Measurements from ENCODE around the gene FOXE3. TPM values are rescaled to one million over a fixed set of nuclear protein-coding genes. Genes with fewer than 3 reads are reported as not detected.

The FOXE3 gene
- total and polyA plus RNA-seq, 2 of the 4 experiments (the other 2 are of a cell fraction): 0.12 TPM; not detected in 1

DNA sequence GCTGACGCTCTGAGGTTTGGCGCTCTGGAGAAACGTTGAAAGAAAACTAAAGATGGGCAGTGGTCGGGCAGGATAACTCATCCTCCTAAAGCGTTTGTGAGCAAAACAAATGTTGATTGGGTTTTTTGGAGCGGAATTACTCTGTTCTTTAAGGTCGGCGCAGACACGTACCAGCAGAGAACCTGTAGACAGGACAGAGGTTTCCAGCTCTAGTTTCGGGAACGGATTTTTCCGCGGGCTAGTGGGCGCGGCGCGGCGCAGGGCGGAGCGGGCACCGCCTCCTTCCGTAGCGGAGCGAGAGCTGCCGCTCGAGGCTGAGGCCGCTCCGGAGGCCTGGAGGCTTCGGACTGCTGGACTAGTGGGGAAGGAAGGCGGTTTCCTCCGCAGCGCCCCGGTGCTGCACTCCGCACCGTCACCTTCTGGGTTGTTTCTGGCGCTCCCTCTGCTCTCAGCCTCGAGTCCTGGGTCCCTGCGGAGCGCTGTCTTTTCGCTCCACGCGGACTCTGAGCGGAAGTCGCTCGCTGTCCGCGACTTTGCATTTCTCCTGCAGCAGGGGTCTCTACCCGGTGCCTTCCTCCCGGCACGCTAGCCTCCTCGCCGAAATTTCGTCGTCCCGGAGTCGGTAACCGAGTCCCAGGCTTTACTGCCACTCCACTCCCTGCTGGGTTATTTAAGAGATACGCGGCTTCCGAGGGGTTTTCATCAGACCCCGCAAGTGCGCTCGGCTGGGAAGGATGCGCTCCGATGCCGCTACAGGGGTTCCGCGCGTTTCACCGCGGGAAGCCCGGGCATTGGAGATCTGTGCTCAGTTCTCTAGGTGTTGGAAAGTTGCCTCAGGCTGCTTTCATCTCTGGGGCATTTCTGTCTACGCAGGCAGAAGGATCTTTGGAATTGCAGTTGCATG is 28.7 kb downstream of the FOXE3 start:
- no peak overlapping the region for H3K4me3 ChIP-seq (ENCODE audit: insufficient read depth, low read depth, low read length)
- H3K9ac ChIP-seq (ENCODE audit: low read depth, low read length): no peak overlapping the region
- no peak overlapping the region for H2AK9ac ChIP-seq (replicated peaks; ENCODE audit: low read depth, low read length, poor library complexity)
- H4K91ac ChIP-seq (ENCODE audit: insufficient read depth, low read depth, low read length): no peak overlapping the region
- H3K4me2 ChIP-seq (ENCODE audit: low read depth, low read length): peak overlapping the region; percentile 55
- no peaks in the 10 kb centered on the region; the same call in 1 of the 2 replicates for H4K20me1 ChIP-seq (ENCODE audit: insufficient read depth, low read length)
- no peak overlapping the region for H2BK20ac ChIP-seq (ENCODE audit: low read depth, low read length)
- ATAC-seq (ENCODE audit: low read depth) (peak; percentile 50), DNase-seq (peak; percentile 10)
- H3K27me3 ChIP-seq (ENCODE audit: control insufficient read depth, insufficient read depth, low read length): peaks cover 94% of the 10 kb centered on the region
- no peaks in the 10 kb centered on the region for H3K9me1 ChIP-seq (ENCODE audit: insufficient read depth, low read length)
- no peak overlapping the region for H3K27ac ChIP-seq (ENCODE audit: insufficient read depth, low read length)
- H3K4me1 ChIP-seq (ENCODE audit: control insufficient read depth, insufficient read depth, low read length): no peaks in the 10 kb centered on the region
- H2BK5ac ChIP-seq (ENCODE audit: low read depth, low read length, poor library complexity, severe bottlenecking): no peak overlapping the region
- WGBS, 2 experiments (ENCODE audit: extremely low coverage in 2 of 2, insufficient read length in 1 of 2): 1% methylated on average over 51 of the region's 73 CpGs; no CpG with 5 or more reads in 1 of the 2 experiments
- H4K8ac ChIP-seq (ENCODE audit: low read depth in 2 of 2, low read length in 2 of 2): no peak overlapping the region
- no peaks in the 10 kb centered on the region for H3K36me3 ChIP-seq (ENCODE audit: control insufficient read depth, insufficient read depth, low read length)
- no peaks in the 10 kb centered on the region for H3K79me1 ChIP-seq (ENCODE audit: low read depth in 1 of 2, low read length in 2 of 2)
- TF ChIP-seq, protein P1, sequence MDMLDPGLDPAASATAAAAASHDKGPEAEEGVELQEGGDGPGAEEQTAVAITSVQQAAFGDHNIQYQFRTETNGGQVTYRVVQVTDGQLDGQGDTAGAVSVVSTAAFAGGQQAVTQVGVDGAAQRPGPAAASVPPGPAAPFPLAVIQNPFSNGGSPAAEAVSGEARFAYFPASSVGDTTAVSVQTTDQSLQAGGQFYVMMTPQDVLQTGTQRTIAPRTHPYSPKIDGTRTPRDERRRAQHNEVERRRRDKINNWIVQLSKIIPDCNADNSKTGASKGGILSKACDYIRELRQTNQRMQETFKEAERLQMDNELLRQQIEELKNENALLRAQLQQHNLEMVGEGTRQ (IDR thresholded peaks at IDR 0.05; ENCODE audit: low read depth, low read length): no peak
- no peak for TF ChIP-seq SMC3 (IDR thresholded peaks at IDR 0.05; ENCODE audit: low read depth, low read length)
- TF ChIP-seq POLR2A (IDR thresholded peaks at IDR 0.05; ENCODE audit: low read depth, low read length): no peak
- no peak for TF ChIP-seq RCOR1 (IDR thresholded peaks at IDR 0.05; ENCODE audit: insufficient replicate concordance, low read length)
- TF ChIP-seq CEBPB (IDR thresholded peaks at IDR 0.05; ENCODE audit: low read depth, low read length): no peak
- TF ChIP-seq RAD21 (IDR thresholded peaks at IDR 0.05; ENCODE audit: low read length): no peak
- no peak for TF ChIP-seq MXI1 (IDR thresholded peaks at IDR 0.05; ENCODE audit: borderline replicate concordance, low read depth, low read length)
- no peak for TF ChIP-seq MAZ (IDR thresholded peaks at IDR 0.05; ENCODE audit: borderline replicate concordance, low read depth, low read length)
- no peak for TF ChIP-seq NFE2L2 (IDR thresholded peaks at IDR 0.05; ENCODE audit: low read depth, low read length)
- peak overlapping the region; percentile 69 for H2AFZ ChIP-seq (replicated peaks; ENCODE audit: low read length, poor library complexity)
- dilution Hi-C loops (cut with HindIII; ENCODE audit: low sequenced_read_pairs, unreplicated experiment) (no loop called here), in situ Hi-C loops (cut with MboI; ENCODE audit: low sequenced_read_pairs) (loop anchor here (5.0 kb wide), 1 partner anchor 262 kb away; no protein-coding TSS in a partner anchor), intact Hi-C loops (cut with micrococcal nuclease) (no loop called here)
- H3K23ac ChIP-seq (ENCODE audit: low read depth, low read length): no peak overlapping the region
- ChIA-PET POLR2A (ENCODE audit: unreplicated experiment) (no interaction called here), CTCF (no interaction called here)
- BruUV-seq (replicated peaks): no TSS peak
- no peak overlapping the region for H3K56ac ChIP-seq (ENCODE audit: extremely low read depth, insufficient read depth, low read length)
- no peak overlapping the region for H2AK5ac ChIP-seq (ENCODE audit: low read depth, low read length)
- H2BK120ac ChIP-seq (ENCODE audit: low read depth, low read length): no peak overlapping the region
- peaks cover 6% of the 10 kb centered on the region; the same call in 1 of the 2 replicates for H3K9me3 ChIP-seq (ENCODE audit: control insufficient read depth, insufficient read depth, low read length)
- no peak overlapping the region for H4K5ac ChIP-seq (ENCODE audit: low read depth, low read length)
- no peak overlapping the region for H3K18ac ChIP-seq (ENCODE audit: low read depth, low read length)
- no peak overlapping the region for H2BK15ac ChIP-seq (ENCODE audit: low read depth, low read length)
- no peak overlapping the region for H3K14ac ChIP-seq (replicated peaks; ENCODE audit: low read depth, low read length)
- no peak overlapping the region for H3K4ac ChIP-seq (ENCODE audit: low read depth, low read length)
